ENCODE measurements around the gene DSTN. TPM values are rescaled to one million over a fixed set of nuclear protein-coding genes. Genes with fewer than 3 reads are reported as not detected.

DSTN gene
- total and polyA plus RNA-seq, 9 donors, result 162 to 1,033 (median 324) TPM

DNA sequence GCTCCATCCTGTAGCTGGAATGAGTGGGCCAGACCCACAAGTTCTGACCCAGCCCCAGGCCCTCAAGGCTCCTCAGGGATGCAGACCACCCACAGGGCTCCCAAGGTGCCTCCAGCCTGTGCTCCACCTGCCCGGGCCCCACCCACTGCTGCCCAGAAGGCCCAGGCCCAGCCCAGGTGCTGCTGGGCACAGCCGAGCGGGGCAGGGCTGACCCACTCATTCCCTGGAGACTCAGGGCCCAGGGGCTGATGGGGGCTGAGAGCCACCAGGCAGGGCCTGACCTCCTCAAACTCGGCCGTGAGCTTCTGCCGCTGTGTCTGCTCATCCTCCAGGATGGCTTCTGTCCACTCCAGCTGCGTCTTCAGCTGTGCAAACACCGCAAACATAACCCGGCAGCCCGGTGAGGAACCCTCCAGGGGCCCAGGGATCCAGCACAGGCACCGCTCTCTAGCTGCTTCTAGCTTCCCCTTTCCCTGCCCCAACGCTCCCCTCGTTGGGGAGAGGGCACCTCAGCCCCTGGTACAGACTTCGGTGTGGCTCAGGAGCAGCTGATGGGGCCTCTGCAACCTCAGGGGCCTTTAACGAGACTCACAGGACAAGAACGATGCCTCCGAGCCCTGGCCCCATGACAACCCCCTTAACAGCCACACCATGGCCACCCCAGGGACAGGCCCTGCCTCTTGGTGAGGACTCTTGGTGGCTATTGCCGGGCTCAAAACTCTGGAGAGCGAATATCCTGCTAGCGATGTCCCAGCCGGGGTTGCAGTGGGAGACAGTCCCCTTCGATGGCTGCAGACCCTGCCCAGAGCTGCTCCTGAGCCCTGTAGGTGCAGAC is 46.0 kb downstream of the DSTN start:
- peaks cover 17% of the 10 kb centered on the region for H3K4me1 ChIP-seq (ENCODE audit: insufficient read depth)
- TF ChIP-seq, protein P1, sequence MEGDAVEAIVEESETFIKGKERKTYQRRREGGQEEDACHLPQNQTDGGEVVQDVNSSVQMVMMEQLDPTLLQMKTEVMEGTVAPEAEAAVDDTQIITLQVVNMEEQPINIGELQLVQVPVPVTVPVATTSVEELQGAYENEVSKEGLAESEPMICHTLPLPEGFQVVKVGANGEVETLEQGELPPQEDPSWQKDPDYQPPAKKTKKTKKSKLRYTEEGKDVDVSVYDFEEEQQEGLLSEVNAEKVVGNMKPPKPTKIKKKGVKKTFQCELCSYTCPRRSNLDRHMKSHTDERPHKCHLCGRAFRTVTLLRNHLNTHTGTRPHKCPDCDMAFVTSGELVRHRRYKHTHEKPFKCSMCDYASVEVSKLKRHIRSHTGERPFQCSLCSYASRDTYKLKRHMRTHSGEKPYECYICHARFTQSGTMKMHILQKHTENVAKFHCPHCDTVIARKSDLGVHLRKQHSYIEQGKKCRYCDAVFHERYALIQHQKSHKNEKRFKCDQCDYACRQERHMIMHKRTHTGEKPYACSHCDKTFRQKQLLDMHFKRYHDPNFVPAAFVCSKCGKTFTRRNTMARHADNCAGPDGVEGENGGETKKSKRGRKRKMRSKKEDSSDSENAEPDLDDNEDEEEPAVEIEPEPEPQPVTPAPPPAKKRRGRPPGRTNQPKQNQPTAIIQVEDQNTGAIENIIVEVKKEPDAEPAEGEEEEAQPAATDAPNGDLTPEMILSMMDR (IDR thresholded peaks at IDR 0.05), result no peak
- 70 to 73% (median 71%) methylated on average over 18 to 22 of the region's 22 CpGs for WGBS, 3 donors
- no peak overlapping the region for H3K4me3 ChIP-seq
- peak in 3 of 5 donors; percentile 14 to 40 (median 19) for DNase-seq
- intact Hi-C loops (cut with DNase I), result loop anchor here (2.0 to 5.0 kb wide), 2 partner anchors 79 kb away; no protein-coding TSS in a partner anchor
- H3K9me3 ChIP-seq, result no peaks in the 10 kb centered on the region
- H3K36me3 ChIP-seq, result no peaks in the 10 kb centered on the region
- H3K27me3 ChIP-seq, result no peaks in the 10 kb centered on the region
- no peak overlapping the region for H3K27ac ChIP-seq

DNA sequence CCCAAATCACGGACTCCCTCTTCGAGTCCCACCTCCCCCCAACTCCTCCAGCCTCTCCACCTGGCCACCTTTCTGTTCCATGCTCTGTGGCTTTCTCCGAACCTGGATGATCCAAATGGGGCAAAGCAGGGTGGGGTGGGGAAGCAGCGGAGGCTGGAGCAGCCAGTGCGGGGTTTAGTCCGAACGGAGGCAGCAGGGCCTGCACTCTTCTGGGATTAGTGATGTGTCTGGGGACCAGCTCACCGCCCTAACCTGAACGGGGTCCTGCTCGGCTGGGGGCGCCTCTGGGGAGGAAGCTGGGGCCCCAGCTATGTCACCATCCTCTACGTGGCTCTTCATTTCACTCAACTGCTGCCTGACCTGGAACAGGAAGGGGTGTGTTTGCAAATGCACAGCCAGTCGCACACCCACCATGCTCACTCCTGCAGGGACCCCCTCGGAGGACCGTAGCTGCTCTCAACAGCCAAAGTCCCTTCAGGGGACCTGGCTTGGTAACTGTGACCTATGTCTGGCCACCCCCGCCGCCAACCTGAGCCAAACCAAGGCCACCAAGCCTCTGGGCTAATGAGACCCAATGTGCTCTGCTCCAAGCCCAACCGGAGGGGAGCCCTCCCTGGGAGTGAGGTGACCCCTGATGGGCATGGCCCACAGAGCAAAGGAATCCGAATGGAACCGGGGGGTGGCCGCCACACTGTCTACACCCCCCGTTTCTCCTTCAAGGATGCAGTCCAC is 46.8 kb downstream of the DSTN start:
- Histone ChIP-seq H3K27me3 (no peaks in the 10 kb centered on the region), H3K4me1 (ENCODE audit: insufficient read depth) (peaks cover 16% of the 10 kb centered on the region), H3K9me3 (no peaks in the 10 kb centered on the region), H3K27ac (no peak overlapping the region), H3K4me3 (no peak overlapping the region), H3K36me3 (no peaks in the 10 kb centered on the region)
- 84 to 87% (median 86%) methylated on average over 22 of the region's 22 CpGs for WGBS, 3 donors
- peak in 3 of 5 donors; percentile 25 to 35 (median 32) for DNase-seq
- intact Hi-C loops (cut with DNase I), result loop anchor here (2.0 to 5.0 kb wide), 2 partner anchors 79 to 80 kb away; no protein-coding TSS in a partner anchor
- TF ChIP-seq, protein P1 (IDR thresholded peaks at IDR 0.05), result no peak
- TF ChIP-seq EP300 (IDR thresholded peaks at IDR 0.05) (no peak), POLR2A (IDR thresholded peaks at IDR 0.05) (no peak)

DNA sequence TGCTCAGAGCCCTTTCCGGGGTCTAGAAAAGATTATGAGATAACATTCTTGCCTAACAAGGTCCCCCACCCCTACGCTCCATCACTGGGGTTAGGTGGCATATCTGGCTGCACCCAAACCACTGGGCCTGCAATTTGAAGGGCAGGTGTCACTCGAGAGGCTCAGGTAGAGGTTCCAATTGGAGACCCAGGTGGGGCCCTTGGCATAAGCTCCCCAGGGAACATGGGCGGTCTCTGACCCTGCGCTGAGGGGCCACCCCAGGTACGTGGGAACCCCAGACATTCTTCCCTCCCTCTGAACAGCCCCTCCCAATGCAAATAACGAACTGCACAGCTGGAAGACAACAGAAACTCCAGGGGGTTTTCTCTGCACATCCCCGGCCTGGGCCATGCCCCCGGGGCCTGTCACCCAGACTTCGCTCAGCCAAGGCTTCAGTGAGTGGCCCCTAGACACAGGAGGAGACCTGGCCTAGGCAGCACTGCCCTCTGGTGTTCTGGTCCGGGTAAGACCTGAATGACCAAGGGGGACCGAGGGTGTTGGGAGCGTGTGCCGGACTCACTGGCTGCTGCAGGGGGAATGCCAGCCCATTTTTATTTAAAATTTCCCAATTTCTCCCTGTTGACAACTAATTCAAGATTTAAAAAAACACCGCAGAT is 47.5 kb downstream of the DSTN start:
- Histone ChIP-seq H3K27ac (no peak overlapping the region), H3K4me1 (ENCODE audit: insufficient read depth) (peaks cover 9% of the 10 kb centered on the region), H3K4me3 (no peak overlapping the region), H3K36me3 (no peaks in the 10 kb centered on the region), H3K9me3 (no peaks in the 10 kb centered on the region), H3K27me3 (no peaks in the 10 kb centered on the region)
- no peak for TF ChIP-seq POLR2A (IDR thresholded peaks at IDR 0.05)
- TF ChIP-seq, protein P1 (IDR thresholded peaks at IDR 0.05), result peak in 2 of 3 donors; percentile 75 to 90
- TF ChIP-seq EP300 (IDR thresholded peaks at IDR 0.05), result no peak
- 70 to 81% (median 74%) methylated on average over 15 of the region's 15 CpGs for WGBS, 3 donors
- intact Hi-C loops (cut with DNase I), result loop anchor here (2.0 to 5.0 kb wide), 2 partner anchors 80 to 81 kb away; no protein-coding TSS in a partner anchor
- DNase-seq, result peak; percentile 51 to 79 (median 76)
